Neural crest cell (in vitro differentiated cells): Measurements from ENCODE around the gene GDF10. TPM values are rescaled to one million over a fixed set of nuclear protein-coding genes. Genes with fewer than 3 reads are reported as not detected.

Experiments used
- DNase-seq: peaks from one replicate; pipeline ENCODE4 v3.0.0; 2021; ENCODE audit warnings: low read depth, mixed read lengths, low spot score
- H3K27ac Mint-ChIP-seq: one replicate; pipeline ENCODE4 v1.8.0; 2021; ENCODE audit warnings: mild to moderate bottlenecking, mixed read lengths; ENCODE audit not compliant: unreplicated experiment
- H3K27me3 Mint-ChIP-seq: 2 replicates; pipeline ENCODE4 v1.8.0; 2021; ENCODE audit warnings: low read depth, mild to moderate bottlenecking, mixed read lengths
- H3K36me3 Mint-ChIP-seq: 2 replicates; pipeline ENCODE4 v1.8.0; 2021; ENCODE audit warnings: low read depth, mild to moderate bottlenecking, mixed read lengths
- H3K4me1 Mint-ChIP-seq: 2 replicates; pipeline ENCODE4 v1.8.0; 2021; ENCODE audit warnings: mixed read lengths
- H3K4me3 Mint-ChIP-seq: one replicate; pipeline ENCODE4 v1.8.0; 2021; ENCODE audit warnings: mild to moderate bottlenecking, mixed read lengths
- H3K9me3 Mint-ChIP-seq: 2 replicates; pipeline ENCODE4 v1.8.0; 2021; ENCODE audit warnings: mixed read lengths
- total RNA-seq: library from RNA; stranded (reverse); gene quantifications from 2 replicates; pipeline ENCODE4 v1.2.1, GENCODE V29; 2021
- TF ChIP-seq, protein P1 (sequence below): fragments of 200-600 bp; sonication (generic); conservative IDR thresholded peaks from 2 replicates; pipeline ENCODE4 v1.5.0; 2021; ENCODE audit warnings: antibody characterized with exemption, mild to moderate bottlenecking

The GDF10 gene
- total RNA-seq, 1 donor from 2014 or later, result 2.9 TPM

DNA sequence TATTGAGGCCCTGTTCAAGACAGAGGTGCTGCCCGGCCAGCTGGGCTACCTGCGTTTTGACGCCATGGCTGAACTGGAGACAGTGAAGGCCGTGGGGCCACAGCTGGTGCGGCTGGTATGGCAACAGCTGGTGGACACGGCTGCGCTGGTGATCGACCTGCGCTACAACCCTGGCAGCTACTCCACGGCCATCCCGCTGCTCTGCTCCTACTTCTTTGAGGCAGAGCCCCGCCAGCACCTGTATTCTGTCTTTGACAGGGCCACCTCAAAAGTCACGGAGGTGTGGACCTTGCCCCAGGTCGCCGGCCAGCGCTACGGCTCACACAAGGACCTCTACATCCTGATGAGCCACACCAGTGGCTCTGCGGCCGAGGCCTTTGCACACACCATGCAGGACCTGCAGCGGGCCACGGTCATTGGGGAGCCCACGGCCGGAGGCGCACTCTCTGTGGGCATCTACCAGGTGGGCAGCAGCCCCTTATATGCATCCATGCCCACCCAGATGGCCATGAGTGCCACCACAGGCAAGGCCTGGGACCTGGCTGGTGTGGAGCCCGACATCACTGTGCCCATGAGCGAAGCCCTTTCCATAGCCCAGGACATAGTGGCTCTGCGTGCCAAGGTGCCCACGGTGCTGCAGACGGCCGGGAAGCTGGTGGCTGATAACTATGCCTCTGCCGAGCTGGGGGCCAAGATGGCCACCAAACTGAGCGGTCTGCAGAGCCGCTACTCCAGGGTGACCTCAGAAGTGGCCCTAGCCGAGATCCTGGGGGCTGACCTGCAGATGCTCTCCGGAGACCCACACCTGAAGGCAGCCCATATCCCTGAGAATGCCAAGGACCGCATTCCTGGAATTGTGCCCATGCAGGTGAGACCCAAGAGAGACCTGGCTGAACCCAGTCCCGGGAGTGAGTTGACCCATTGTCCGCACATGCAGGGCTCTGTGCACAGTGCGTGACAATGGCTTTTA, 51.0 kb downstream of the GDF10 start:
- Mint-ChIP-seq H3K4me1 (no peaks in the 10 kb centered on the region), H3K27me3 (no peaks in the 10 kb centered on the region), H3K9me3 (no peaks in the 10 kb centered on the region), H3K36me3 (no peaks in the 10 kb centered on the region), H3K4me3 (no peak overlapping the region), H3K27ac (no peak overlapping the region)
- no peak for DNase-seq
- TF ChIP-seq, protein P1, sequence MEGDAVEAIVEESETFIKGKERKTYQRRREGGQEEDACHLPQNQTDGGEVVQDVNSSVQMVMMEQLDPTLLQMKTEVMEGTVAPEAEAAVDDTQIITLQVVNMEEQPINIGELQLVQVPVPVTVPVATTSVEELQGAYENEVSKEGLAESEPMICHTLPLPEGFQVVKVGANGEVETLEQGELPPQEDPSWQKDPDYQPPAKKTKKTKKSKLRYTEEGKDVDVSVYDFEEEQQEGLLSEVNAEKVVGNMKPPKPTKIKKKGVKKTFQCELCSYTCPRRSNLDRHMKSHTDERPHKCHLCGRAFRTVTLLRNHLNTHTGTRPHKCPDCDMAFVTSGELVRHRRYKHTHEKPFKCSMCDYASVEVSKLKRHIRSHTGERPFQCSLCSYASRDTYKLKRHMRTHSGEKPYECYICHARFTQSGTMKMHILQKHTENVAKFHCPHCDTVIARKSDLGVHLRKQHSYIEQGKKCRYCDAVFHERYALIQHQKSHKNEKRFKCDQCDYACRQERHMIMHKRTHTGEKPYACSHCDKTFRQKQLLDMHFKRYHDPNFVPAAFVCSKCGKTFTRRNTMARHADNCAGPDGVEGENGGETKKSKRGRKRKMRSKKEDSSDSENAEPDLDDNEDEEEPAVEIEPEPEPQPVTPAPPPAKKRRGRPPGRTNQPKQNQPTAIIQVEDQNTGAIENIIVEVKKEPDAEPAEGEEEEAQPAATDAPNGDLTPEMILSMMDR, result no peak

DNA sequence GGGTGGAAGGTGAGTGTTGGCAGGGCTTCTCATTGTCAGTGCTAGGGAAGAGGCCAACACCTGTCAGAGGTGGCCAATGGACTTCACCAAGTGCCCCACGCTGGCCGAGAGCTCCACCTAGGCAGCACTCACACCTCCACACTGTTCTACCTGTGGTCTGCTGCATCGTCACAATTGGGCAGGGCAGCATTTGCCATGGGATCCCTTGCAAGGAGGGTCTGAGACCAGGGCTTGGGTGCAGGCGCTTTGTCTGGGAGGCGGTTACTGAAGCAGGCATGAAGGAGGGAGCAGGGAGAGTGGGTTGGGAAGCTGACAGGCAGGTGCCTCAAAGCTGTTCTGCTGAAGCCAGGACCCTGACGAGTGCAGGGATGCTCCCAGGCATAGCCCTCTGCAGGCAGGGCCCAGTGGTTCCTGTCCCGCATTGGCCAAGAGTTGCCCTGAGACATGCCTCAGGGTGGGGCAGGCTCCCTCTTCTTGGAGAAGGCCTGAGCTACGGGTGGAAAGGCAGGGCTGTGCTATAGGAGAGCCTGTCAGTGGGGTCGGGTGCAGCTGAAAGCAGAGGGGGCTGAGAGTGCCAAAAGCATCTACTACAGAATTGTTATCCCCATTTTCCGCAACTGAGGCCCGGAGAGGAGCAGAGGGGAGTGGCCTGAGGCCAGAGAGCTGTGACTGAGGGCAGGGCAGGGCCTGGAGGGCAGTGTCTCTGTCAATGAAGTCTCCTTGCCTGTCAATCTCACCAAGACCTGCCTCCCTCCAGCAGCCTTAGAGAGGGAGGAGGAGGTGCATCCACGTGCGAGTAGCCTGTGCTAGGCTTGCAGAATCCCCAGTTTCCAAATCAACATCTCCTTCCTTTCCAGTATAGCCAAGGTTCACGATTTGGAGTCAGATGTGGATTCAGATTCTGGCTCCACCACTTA, 52.2 kb downstream of the GDF10 start:
- Mint-ChIP-seq H3K4me1 (no peaks in the 10 kb centered on the region), H3K27me3 (no peaks in the 10 kb centered on the region), H3K27ac (no peak overlapping the region), H3K36me3 (no peaks in the 10 kb centered on the region), H3K4me3 (no peak overlapping the region), H3K9me3 (no peaks in the 10 kb centered on the region)
- TF ChIP-seq, protein P1, result no peak
- no peak for DNase-seq

DNA sequence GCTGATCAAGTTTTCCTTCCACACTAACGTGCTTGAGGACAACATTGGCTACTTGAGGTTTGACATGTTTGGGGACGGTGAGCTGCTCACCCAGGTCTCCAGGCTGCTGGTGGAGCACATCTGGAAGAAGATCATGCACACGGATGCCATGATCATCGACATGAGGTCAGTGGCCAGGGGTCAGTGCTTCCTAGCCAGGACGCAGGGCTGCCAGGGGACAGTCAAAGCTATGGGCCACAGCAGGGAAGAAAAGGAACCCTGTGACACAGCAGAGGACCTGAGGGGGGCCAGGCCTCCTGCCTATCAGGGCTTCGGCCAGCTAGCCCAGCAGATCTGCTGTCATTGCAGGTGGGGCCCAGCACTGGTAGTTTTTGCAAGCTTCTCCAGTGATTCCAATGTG, 53.4 kb downstream of the GDF10 start:
- Mint-ChIP-seq H3K9me3 (no peaks in the 10 kb centered on the region), H3K4me3 (no peak overlapping the region), H3K27me3 (no peaks in the 10 kb centered on the region), H3K27ac (no peak overlapping the region), H3K4me1 (no peaks in the 10 kb centered on the region), H3K36me3 (no peaks in the 10 kb centered on the region)
- TF ChIP-seq, protein P1, result no peak
- no peak for DNase-seq

DNA sequence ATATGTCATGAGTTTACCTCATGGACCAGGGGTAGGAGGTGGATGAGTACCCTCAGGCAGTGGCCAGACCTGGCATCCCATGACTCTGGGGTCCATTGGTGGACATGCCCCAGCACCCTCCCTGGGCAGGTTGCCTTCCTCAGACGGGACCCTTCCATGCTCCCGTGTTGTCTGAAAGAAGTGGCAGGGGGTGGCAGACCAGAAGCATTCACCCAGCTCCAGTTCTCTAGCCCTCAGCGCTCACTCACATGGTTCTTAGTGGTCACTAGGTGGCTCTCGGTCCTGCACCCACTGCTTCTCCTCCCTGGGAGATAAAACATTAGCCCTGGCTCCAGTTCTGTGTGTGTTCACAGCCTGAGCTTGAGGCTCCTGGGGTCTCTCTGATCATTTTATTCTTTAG, 54.2 kb downstream of the GDF10 start:
- no peaks in the 10 kb centered on the region for H3K4me1 Mint-ChIP-seq
- no peak overlapping the region for H3K4me3 Mint-ChIP-seq
- TF ChIP-seq, protein P1, result no peak
- H3K36me3 Mint-ChIP-seq, result no peaks in the 10 kb centered on the region
- H3K27ac Mint-ChIP-seq, result no peak overlapping the region
- no peaks in the 10 kb centered on the region for H3K27me3 Mint-ChIP-seq
- no peaks in the 10 kb centered on the region for H3K9me3 Mint-ChIP-seq
- no peak for DNase-seq

DNA sequence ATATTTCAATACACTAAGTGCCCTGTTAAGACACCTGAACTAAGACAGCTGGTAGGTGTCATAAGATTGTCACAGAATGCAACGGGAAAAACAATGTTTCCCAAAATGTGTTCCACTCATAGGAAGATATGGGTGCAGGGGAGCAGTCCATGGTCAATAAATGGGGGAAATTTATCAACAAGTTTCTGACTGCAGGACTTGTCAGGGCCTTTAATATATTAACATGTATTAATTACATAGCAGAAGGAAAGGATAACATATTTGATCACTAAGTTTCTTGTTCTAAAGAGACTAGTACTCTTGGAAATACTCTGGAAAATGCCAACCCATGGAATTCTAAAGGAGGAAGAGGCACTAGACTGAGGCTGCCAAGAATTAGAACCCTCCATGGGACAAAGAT, 54.9 kb downstream of the GDF10 start:
- H3K9me3 Mint-ChIP-seq, result no peaks in the 10 kb centered on the region
- H3K4me3 Mint-ChIP-seq, result no peak overlapping the region
- TF ChIP-seq, protein P1, result no peak
- no peaks in the 10 kb centered on the region for H3K36me3 Mint-ChIP-seq
- no peak for DNase-seq
- no peak overlapping the region for H3K27ac Mint-ChIP-seq
- H3K4me1 Mint-ChIP-seq, result no peaks in the 10 kb centered on the region
- no peaks in the 10 kb centered on the region for H3K27me3 Mint-ChIP-seq
